GM06990 (cell line): ENCODE data around the gene FANCC.
"Not testable (repeated sequence)": the region's sequence is repeated elsewhere in the genome, so short reads cannot be mapped to it uniquely, and the experiment has no call there.

Source experiments
- DNase-seq: peaks from one replicate; pipeline ENCODE4 v3.0.0-alpha.2; 2011; ENCODE audit not compliant: insufficient read length; ENCODE audit errors: extremely low read depth
- H3K27me3 ChIP-seq: replicated peaks from 2 replicates; pipeline ENCODE4 v1.6.0; 2011; ENCODE audit warnings: low read length; ENCODE audit not compliant: control insufficient read depth, insufficient read depth
- H3K36me3 ChIP-seq: 2 replicates; pipeline ENCODE4 v1.5.1; 2011; ENCODE audit warnings: low read length; ENCODE audit not compliant: control insufficient read depth, insufficient read depth
- H3K4me3 ChIP-seq: replicated peaks from 2 replicates; pipeline ENCODE4 v1.5.1; 2011; ENCODE audit warnings: low read depth, mild to moderate bottlenecking, control low read depth, low read length
- TF ChIP-seq, protein P1 (sequence below): IDR thresholded peaks from 2 replicates; pipeline ENCODE4 v1.5.1; 2011; ENCODE audit warnings: low read length, control low read depth, mild to moderate bottlenecking, inconsistent platforms; ENCODE audit not compliant: insufficient read depth, poor library complexity, severe bottlenecking

FANCC gene

DNA sequence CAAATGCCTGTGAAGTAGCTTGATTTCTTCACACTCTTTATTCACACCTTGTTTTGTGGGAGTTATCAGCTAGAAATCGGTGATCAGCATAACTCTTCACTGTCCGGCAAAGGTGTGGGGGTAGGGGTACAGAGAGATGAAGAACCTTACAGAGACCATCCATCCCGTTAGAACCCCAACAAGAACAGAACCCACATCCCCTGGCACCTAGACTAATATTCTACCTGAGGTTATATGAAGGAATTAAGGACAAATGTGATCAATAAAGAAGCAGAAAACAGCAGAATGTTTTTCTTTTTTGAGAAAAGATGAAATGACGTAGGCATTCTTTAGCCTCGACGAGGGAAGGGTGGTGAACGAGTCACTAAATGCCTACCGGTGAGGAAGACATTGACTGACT, 44.7 kb downstream of the FANCC start:
- H3K4me3 ChIP-seq = no peak overlapping the region
- H3K27me3 ChIP-seq = no peaks in the 10 kb centered on the region
- TF ChIP-seq, protein P1, sequence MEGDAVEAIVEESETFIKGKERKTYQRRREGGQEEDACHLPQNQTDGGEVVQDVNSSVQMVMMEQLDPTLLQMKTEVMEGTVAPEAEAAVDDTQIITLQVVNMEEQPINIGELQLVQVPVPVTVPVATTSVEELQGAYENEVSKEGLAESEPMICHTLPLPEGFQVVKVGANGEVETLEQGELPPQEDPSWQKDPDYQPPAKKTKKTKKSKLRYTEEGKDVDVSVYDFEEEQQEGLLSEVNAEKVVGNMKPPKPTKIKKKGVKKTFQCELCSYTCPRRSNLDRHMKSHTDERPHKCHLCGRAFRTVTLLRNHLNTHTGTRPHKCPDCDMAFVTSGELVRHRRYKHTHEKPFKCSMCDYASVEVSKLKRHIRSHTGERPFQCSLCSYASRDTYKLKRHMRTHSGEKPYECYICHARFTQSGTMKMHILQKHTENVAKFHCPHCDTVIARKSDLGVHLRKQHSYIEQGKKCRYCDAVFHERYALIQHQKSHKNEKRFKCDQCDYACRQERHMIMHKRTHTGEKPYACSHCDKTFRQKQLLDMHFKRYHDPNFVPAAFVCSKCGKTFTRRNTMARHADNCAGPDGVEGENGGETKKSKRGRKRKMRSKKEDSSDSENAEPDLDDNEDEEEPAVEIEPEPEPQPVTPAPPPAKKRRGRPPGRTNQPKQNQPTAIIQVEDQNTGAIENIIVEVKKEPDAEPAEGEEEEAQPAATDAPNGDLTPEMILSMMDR = no peak
- no peak for DNase-seq
- H3K36me3 ChIP-seq = no peaks in the 10 kb centered on the region

DNA sequence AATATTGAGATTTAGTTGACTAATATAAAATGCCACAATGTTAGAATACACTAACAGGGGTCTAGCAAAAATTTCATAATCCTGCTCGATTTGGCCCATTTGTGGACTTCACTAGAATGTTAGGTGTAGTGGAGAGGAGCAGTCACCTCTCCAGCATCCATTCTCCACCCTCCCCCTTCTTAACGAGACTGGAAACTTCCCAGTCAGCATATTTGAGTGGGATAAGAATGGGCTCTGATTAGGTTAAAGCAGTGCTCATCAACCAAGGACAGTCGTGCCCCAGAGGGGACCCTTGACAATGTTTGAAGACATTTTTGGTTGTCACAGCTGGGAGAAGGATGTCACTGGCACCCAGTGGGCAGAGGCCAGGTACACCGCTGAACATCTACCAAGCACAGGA, 46.7 kb downstream of the FANCC start:
- DNase-seq = no peak
- no peaks in the 10 kb centered on the region for H3K27me3 ChIP-seq
- TF ChIP-seq, protein P1 = no peak
- no peak overlapping the region for H3K4me3 ChIP-seq
- no peaks in the 10 kb centered on the region for H3K36me3 ChIP-seq

- H3K27me3 ChIP-seq, H3K4me3 ChIP-seq, H3K36me3 ChIP-seq, DNase-seq: not testable (repeated sequence)
Measured at GRCh38 chr9:95269803-95270773, 47.4 kb downstream of the FANCC start.

- H3K27me3 ChIP-seq = no peaks in the 10 kb centered on the region
- TF ChIP-seq, protein P1 = peak; percentile 56
- H3K4me3 ChIP-seq = no peak overlapping the region
- no peak for DNase-seq
- H3K36me3 ChIP-seq = no peaks in the 10 kb centered on the region
Measured at GRCh38 chr9:95268681-95269080, 48.8 kb downstream of the FANCC start.

GRCh38 chr9:95266649-95267048, 50.9 kb downstream of the FANCC start:
- H3K27me3 ChIP-seq = no peaks in the 10 kb centered on the region
- no peak for DNase-seq
- TF ChIP-seq, protein P1 = no peak
- no peak overlapping the region for H3K4me3 ChIP-seq
- H3K36me3 ChIP-seq = no peaks in the 10 kb centered on the region

DNA sequence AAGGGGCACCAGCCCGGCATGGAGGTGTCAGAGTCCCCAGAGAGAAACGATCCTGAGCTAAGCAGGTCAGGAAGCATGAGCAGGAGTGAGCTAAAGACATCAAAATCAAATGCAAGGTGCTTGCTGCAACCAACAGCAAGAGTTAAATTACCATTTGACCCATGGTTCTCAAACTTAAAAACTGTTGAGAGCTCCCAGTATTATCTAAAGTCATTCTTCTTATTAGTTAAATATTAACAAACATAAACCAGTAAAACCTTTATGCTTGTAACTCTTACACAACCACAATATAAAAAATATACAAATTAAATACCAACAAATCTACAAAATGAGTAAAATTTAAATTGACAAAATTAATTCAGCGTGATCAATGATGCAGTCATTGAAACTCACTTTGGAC, 51.5 kb downstream of the FANCC start:
- TF ChIP-seq, protein P1 = no peak

More for the DNA sequence above, 51.5 kb downstream of the FANCC start:
- H3K4me3 ChIP-seq = no peak overlapping the region
- no peak for DNase-seq
- no peaks in the 10 kb centered on the region for H3K27me3 ChIP-seq
- no peaks in the 10 kb centered on the region for H3K36me3 ChIP-seq
